ENCODE results near the gene SMYD3.

- TF ChIP-seq CTCF (IDR thresholded peaks at IDR 0.05) (no peak), RAD21 (conservative IDR thresholded peaks at IDR 0.05 in 1 of 2, IDR thresholded peaks at IDR 0.05 in 1 of 2) (no peak), JUN (IDR thresholded peaks at IDR 0.05) (no peak), KDM1A (IDR thresholded peaks at IDR 0.05; ENCODE audit: low read depth) (peak; percentile 88), CHD2 (IDR thresholded peaks at IDR 0.05; ENCODE audit: low read length, partially characterized antibody) (no peak)
Observed at GRCh38 chr1:246515390-246516005, 8.4 kb upstream of the SMYD3 start.
